ENCODE results near the gene SLAIN2.
"Not testable (repeated sequence)": the region's sequence is repeated elsewhere in the genome, so short reads cannot be mapped to it uniquely, and the experiment has no call there.

DNA sequence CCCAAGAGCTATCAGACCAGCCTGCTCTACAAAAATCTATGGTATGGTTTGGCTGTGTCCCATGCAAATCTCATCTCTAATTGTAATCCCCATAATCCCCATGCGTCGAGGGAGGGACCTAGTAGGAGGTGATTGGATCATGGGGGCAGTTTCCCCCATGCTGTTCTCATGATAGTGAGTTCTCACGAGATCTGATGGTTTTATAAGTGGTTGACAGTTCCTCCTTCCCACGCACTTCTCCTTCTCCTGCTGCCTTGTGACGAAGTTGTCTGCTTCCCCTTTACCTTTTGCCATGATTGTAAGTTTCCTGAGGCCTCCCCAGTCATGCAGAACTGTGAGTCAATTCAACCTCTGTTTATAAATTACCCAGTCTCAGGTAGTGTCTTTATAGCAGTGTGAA is 99.6 kb downstream of the SLAIN2 start:
- TF ChIP-seq, protein P1, sequence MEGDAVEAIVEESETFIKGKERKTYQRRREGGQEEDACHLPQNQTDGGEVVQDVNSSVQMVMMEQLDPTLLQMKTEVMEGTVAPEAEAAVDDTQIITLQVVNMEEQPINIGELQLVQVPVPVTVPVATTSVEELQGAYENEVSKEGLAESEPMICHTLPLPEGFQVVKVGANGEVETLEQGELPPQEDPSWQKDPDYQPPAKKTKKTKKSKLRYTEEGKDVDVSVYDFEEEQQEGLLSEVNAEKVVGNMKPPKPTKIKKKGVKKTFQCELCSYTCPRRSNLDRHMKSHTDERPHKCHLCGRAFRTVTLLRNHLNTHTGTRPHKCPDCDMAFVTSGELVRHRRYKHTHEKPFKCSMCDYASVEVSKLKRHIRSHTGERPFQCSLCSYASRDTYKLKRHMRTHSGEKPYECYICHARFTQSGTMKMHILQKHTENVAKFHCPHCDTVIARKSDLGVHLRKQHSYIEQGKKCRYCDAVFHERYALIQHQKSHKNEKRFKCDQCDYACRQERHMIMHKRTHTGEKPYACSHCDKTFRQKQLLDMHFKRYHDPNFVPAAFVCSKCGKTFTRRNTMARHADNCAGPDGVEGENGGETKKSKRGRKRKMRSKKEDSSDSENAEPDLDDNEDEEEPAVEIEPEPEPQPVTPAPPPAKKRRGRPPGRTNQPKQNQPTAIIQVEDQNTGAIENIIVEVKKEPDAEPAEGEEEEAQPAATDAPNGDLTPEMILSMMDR (IDR thresholded peaks at IDR 0.05; ENCODE audit: insufficient read depth, low read depth, low read length), result not testable (repeated sequence)
- not testable (repeated sequence) for TF ChIP-seq EZH2 (IDR thresholded peaks at IDR 0.05; ENCODE audit: insufficient read depth, low read length)
